ENCODE results near the gene SYNC.
"Not testable (repeated sequence)": the region's sequence is repeated elsewhere in the genome, so short reads cannot be mapped to it uniquely, and the experiment has no call there.

The SYNC gene

GRCh38 chr1:32686387-32686786 is 16.2 kb downstream of the SYNC start:
- DNase-seq: no peak

GRCh38 chr1:32685498-32685897 is 17.1 kb downstream of the SYNC start:
- no peak for DNase-seq

- DNase-seq: no peak
These were observed 18.3 kb downstream of the SYNC start for GRCh38 chr1:32684167-32684811.

GRCh38 chr1:32683397-32683796 is 19.2 kb downstream of the SYNC start:
- DNase-seq: no peak

- DNase-seq: no peak
These were observed 20.6 kb downstream of the SYNC start for GRCh38 chr1:32681999-32682398.

- DNase-seq: no peak
These were observed 21.1 kb downstream of the SYNC start for GRCh38 chr1:32681509-32681908.

- no peak for DNase-seq
These were observed 21.9 kb downstream of the SYNC start for GRCh38 chr1:32680642-32681041.

- not testable (repeated sequence) for DNase-seq
These were observed 22.6 kb downstream of the SYNC start for GRCh38 chr1:32679993-32680392.

GRCh38 chr1:32676945-32677344 is 25.6 kb downstream of the SYNC start:
- no peak for DNase-seq

- not testable (repeated sequence) for DNase-seq
These were observed 33.9 kb downstream of the SYNC start for GRCh38 chr1:32668716-32669115.

GRCh38 chr1:32666901-32667566 is 35.5 kb downstream of the SYNC start:
- DNase-seq: no peak

- DNase-seq: no peak
These were observed 36.7 kb downstream of the SYNC start for GRCh38 chr1:32665915-32666314.

- no peak for DNase-seq
These were observed 43.0 kb downstream of the SYNC start for GRCh38 chr1:32659581-32659980.

- DNase-seq: no peak
These were observed 50.2 kb downstream of the SYNC start for GRCh38 chr1:32652244-32652962.

GRCh38 chr1:32651461-32652073 is 51.0 kb downstream of the SYNC start:
- DNase-seq: no peak

- DNase-seq: peak; percentile 98
These were observed 51.7 kb downstream of the SYNC start, which contains the start of gene RBBP4 for GRCh38 chr1:32650752-32651460. Gene RBBP4, plus strand, starts transcription at chr1:32651208. Its CDS starts 99 bp downstream, at chr1:32651307.

GRCh38 chr1:32650248-32650751 is 52.3 kb downstream of the SYNC start, which contains the start of gene ZBTB8OS:
Gene ZBTB8OS, minus strand, starts transcription at chr1:32650550. Its CDS starts 21 bp downstream, at chr1:32650529.
- DNase-seq: peak; percentile 93

- DNase-seq: no peak
These were observed 55.0 kb downstream of the SYNC start for GRCh38 chr1:32647308-32648134.

GRCh38 chr1:32644426-32644825 is 58.1 kb downstream of the SYNC start:
- no peak for DNase-seq

GRCh38 chr1:32642292-32642827 is 60.2 kb downstream of the SYNC start:
- DNase-seq: not testable (repeated sequence)

- DNase-seq: no peak
These were observed 63.0 kb downstream of the SYNC start for GRCh38 chr1:32639489-32640075.
